SK-N-SH (cell line): ENCODE data around the gene PROSER3. TPM values are rescaled to one million over a fixed set of nuclear protein-coding genes. Genes with fewer than 3 reads are reported as not detected.

Experiments used
- CTCF ChIA-PET: fragments of 300-600, 350-600 bp; formaldehyde crosslinking; extraction: SDS; loops from one replicate; lab custom pipeline; 2021; lab: Yijun Ruan, JAX
- POLR2A ChIA-PET: fragments of 350-600 bp; sonication (Branson Sonifier 250); formaldehyde crosslinking; extraction: SDS; loops from one replicate; lab custom pipeline; 2020; ENCODE audit warnings: antibody characterized with exemption, inconsistent platforms; lab: Yijun Ruan, JAX
- DNase-seq: peaks from one replicate; pipeline ENCODE4 v3.0.0; 2012
- H2AFZ ChIP-seq: fragments of 200-600 bp; sonication (generic); 2 replicates; pipeline ENCODE4 v1.8.1; 2016; ENCODE audit warnings: antibody characterized with exemption, mild to moderate bottlenecking, low read depth
- H3F3A ChIP-seq: fragments of 200-600 bp; sonication (generic); replicated peaks from 2 replicates; pipeline ENCODE3; 2016; ENCODE audit warnings: antibody characterized with exemption, mild to moderate bottlenecking; ENCODE audit not compliant: insufficient read depth
- H3K27ac ChIP-seq, 2 experiments: fragments of 200-500 bp in 1 of 2; fragments of 200-600 bp in 1 of 2; sonication (Bioruptor generic) in 1 of 2; sonication (generic), shearing (Covaris generic) in 1 of 2; 2 replicates each; pipeline versions ENCODE4 v1.5.1 to v1.6.1; 2014 to 2016; ENCODE audit warnings: low read depth in 2 of 2, inconsistent platforms in 1 of 2, low read length in 1 of 2, mild to moderate bottlenecking in 1 of 2, mixed read lengths in 1 of 2
- H3K27me3 ChIP-seq: fragments of 200-600 bp; sonication (generic), shearing (Covaris generic); 2 replicates; pipeline ENCODE4 v1.6.1; 2016; ENCODE audit warnings: mixed run types; ENCODE audit not compliant: insufficient read depth
- H3K36me3 ChIP-seq, 2 experiments: fragments of 200-500 bp in 1 of 2; fragments of 200-600 bp in 1 of 2; sonication (Bioruptor generic) in 1 of 2; sonication (generic) in 1 of 2; replicated peaks in 1 of 2; 2 replicates each; pipeline versions ENCODE3 to v1.5.1; 2014 to 2016; ENCODE audit warnings: low read length in 1 of 2, mild to moderate bottlenecking in 1 of 2; ENCODE audit not compliant: insufficient read depth in 2 of 2, control insufficient read depth in 1 of 2
- H3K4me1 ChIP-seq, 2 experiments: fragments of 200-500 bp in 1 of 2; fragments of 200-600 bp in 1 of 2; sonication (Bioruptor generic) in 1 of 2; sonication (generic), shearing (Covaris generic) in 1 of 2; 2 replicates each; pipeline versions ENCODE4 v1.5.1 to v1.6.1; 2014 to 2016; ENCODE audit warnings: low read depth in 1 of 2, low read length in 1 of 2, mixed run types in 1 of 2; ENCODE audit not compliant: insufficient read depth in 2 of 2, control insufficient read depth in 1 of 2
- H3K4me2 ChIP-seq: fragments of 200-600 bp; sonication (generic), shearing (Covaris generic); 2 replicates; pipeline ENCODE4 v1.6.1; 2017; ENCODE audit warnings: mixed run types
- H3K4me3 ChIP-seq, 2 experiments: fragments of 200-500 bp in 1 of 2; fragments of 200-600 bp in 1 of 2; sonication (Bioruptor generic) in 1 of 2; sonication (generic), shearing (Covaris generic) in 1 of 2; 2 replicates each; pipeline versions ENCODE4 v1.5.1 to v1.8.1; 2014 to 2016; ENCODE audit warnings: low read depth in 2 of 2, inconsistent platforms in 1 of 2, low read length in 1 of 2, mild to moderate bottlenecking in 1 of 2, mixed read lengths in 1 of 2, moderate library complexity in 1 of 2
- H3K79me2 ChIP-seq: fragments of 200-600 bp; sonication (generic); 2 replicates; pipeline ENCODE4 v1.8.1; 2017; ENCODE audit warnings: mild to moderate bottlenecking; ENCODE audit not compliant: insufficient read depth
- H3K9ac ChIP-seq: fragments of 200-600 bp; sonication (generic); 2 replicates; pipeline ENCODE4 v1.6.1; 2017; ENCODE audit warnings: mixed run types
- H3K9me2 ChIP-seq: fragments of 200-600 bp; sonication (generic); 2 replicates; pipeline ENCODE4 v1.6.1; 2017; ENCODE audit warnings: mixed run types
- H3K9me3 ChIP-seq: fragments of 200-600 bp; sonication (generic); 2 replicates; pipeline ENCODE4 v1.6.1; 2017; ENCODE audit warnings: mixed run types, mild to moderate bottlenecking, moderate library complexity
- H4K20me1 ChIP-seq: fragments of 200-600 bp; sonication (generic); 2 replicates; pipeline ENCODE4 v1.6.1; 2017; ENCODE audit warnings: mild to moderate bottlenecking, mixed run types; ENCODE audit not compliant: insufficient read depth
- ELF1 ChIP-seq: IDR thresholded peaks from 2 replicates; pipeline ENCODE4 v1.4.0; 2012
- FOXJ3 ChIP-seq: sonication (generic); formaldehyde crosslinking; IDR thresholded peaks from 2 replicates; pipeline ENCODE4 v1.5.1; 2020; ENCODE audit warnings: mild to moderate bottlenecking, missing genetic modification reagents
- GABPA ChIP-seq: IDR thresholded peaks from 2 replicates; pipeline ENCODE4 v1.4.0; 2012; ENCODE audit warnings: low read depth, mild to moderate bottlenecking
- GATA2 ChIP-seq: sonication (generic); formaldehyde crosslinking; IDR thresholded peaks from 2 replicates; pipeline ENCODE4 v1.5.0; 2020; ENCODE audit warnings: mild to moderate bottlenecking, missing genetic modification reagents
- POLR2AphosphoS5 ChIP-seq: IDR thresholded peaks from 2 replicates; pipeline ENCODE4 v1.6.1; 2012; ENCODE audit warnings: low read depth, low read length
- RAD21 ChIP-seq: IDR thresholded peaks from 2 replicates; pipeline ENCODE4 v1.6.1; 2012; ENCODE audit warnings: mild to moderate bottlenecking, low read length
- RCOR1 ChIP-seq: fragments of 150-350 bp; IDR thresholded peaks from 2 replicates; pipeline ENCODE4 v1.6.1; 2017; ENCODE audit warnings: antibody characterized with exemption, low read length
- REST ChIP-seq: IDR thresholded peaks from 2 replicates; pipeline ENCODE4 v1.6.1; 2012; ENCODE audit warnings: mild to moderate bottlenecking, low read depth, low read length, moderate library complexity
- RXRA ChIP-seq: IDR thresholded peaks from 2 replicates; pipeline ENCODE4 v1.4.0; 2012; ENCODE audit warnings: low read depth, mild to moderate bottlenecking, borderline replicate concordance
- SMC3 ChIP-seq: IDR thresholded peaks from 2 replicates; pipeline ENCODE4 v1.6.1; 2012; ENCODE audit warnings: low read depth, low read length, improper control_type of control experiment
- TAF1 ChIP-seq: IDR thresholded peaks from 2 replicates; pipeline ENCODE4 v1.6.1; 2012; ENCODE audit warnings: low read depth, mild to moderate bottlenecking, low read length, moderate library complexity, borderline replicate concordance
- TCF12 ChIP-seq: IDR thresholded peaks from 2 replicates; pipeline ENCODE4 v1.4.0; 2012
- USF2 ChIP-seq: fragments of 150-350 bp; IDR thresholded peaks from 2 replicates; pipeline ENCODE4 v1.6.1; 2017; ENCODE audit warnings: antibody characterized with exemption, low read length, low read depth, borderline replicate concordance
- WGBS: methylation state at CpG from one replicate; pipeline ENCODE4 v1.1.6; 2017; ENCODE audit warnings: low lambda C conversion rate; 5-methylcytosine and 5-hydroxymethylcytosine counted together
- polyA plus RNA-seq, 3 experiments: library from polyadenylated mRNA; depleted of rRNA; stranded (reverse); fragments of >200 nt; gene quantifications; 2 replicates each; pipeline ENCODE4 v1.2.3, GENCODE V29; 2012

The PROSER3 gene
- polyA plus RNA-seq, 1 of the 3 experiments (the other 2 are of a cell fraction) = 12.5 TPM

DNA sequence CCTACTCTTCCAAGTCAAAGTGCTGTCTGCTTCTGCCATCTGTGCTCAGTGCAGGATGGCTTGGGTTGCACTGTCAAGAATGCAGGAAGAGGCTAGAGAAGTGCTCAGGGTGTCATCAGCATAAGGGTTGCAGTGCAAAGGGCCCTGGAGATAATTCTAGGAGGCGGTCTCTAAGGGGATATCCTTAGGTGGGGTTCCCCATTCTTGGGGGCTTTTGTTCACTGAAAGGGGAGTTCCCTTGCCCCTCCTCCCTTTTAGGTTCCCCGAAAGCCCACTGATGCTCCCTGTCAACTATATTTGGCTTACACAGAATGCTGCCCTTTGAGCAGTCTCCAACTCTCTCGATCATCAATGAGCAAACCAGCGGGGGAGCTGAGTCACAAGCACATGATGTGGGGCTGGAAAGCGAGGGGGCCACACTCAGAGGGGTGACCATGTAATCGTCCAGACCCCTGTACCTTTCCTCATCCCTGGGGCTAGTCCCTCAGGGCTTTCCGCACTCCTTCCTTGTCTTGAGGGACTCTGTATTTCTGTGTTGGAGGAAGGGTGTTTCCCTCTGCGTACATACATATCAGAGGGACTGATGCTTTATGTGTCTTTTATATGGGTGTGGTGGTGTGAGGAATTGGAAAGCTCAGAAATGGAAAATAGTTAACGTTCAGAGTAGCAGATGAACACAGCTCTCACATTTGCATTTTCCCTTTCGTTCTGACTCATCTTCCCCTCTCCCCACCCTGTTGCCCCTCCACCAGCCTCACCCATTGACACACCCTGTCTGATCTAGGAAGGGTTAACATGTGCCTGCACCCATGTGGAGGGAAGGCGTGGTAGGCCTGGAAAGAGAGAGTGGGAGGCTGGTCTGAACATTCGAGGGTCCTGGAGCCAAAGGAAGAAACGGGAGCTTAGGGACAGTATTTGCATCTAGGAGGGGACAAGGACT, 46.9 kb upstream of the PROSER3 start:
- POLR2A ChIA-PET = interaction anchor here (0.7 kb wide), 1 partner anchor 65 kb away, joined by 4 read pairs; no protein-coding TSS in a partner anchor
- CTCF ChIA-PET = interaction anchor here (1.2 to 2.1 kb wide), 5 partner anchors 8 to 162 kb away, joined by 3 to 7 read pairs (median 5); no protein-coding TSS in a partner anchor
- WGBS = 37% methylated on average over 13 of the region's 13 CpGs

More for the DNA sequence above, 46.9 kb upstream of the PROSER3 start:
- H3K9me2 ChIP-seq = no peaks in the 10 kb centered on the region
- no peak overlapping the region for H3K4me2 ChIP-seq
- H3K27ac ChIP-seq = no peak overlapping the region
- H3F3A ChIP-seq = no peaks in the 10 kb centered on the region
- H4K20me1 ChIP-seq = no peaks in the 10 kb centered on the region
- no peaks in the 10 kb centered on the region for H3K36me3 ChIP-seq
- no peak for TF ChIP-seq TAF1
- TF ChIP-seq SMC3 = no peak
- no peak for TF ChIP-seq POLR2AphosphoS5
- TF ChIP-seq TCF12 = no peak
- no peak for TF ChIP-seq RXRA
- no peak for TF ChIP-seq GATA2 (CRISPR knock-in tag)
- TF ChIP-seq REST = no peak
- no peak for TF ChIP-seq USF2
- TF ChIP-seq FOXJ3 (CRISPR knock-in tag) = no peak
- no peak for TF ChIP-seq ELF1
- no peak for TF ChIP-seq RAD21
- TF ChIP-seq GABPA = no peak
- no peak for TF ChIP-seq RCOR1
- no peaks in the 10 kb centered on the region for H3K9me3 ChIP-seq
- no peaks in the 10 kb centered on the region for H3K27me3 ChIP-seq
- peaks cover 3 to 7% of the 10 kb centered on the region in 2 experiments; a peak in 2 of 4 replicates for H3K4me1 ChIP-seq
- H3K4me3 ChIP-seq = no peak overlapping the region
- no peaks in the 10 kb centered on the region for H3K79me2 ChIP-seq
- no peak overlapping the region for H2AFZ ChIP-seq
- DNase-seq = no peak
- H3K9ac ChIP-seq = no peak overlapping the region
